NCI-H748 treated with DMSO at 0.1 percent for 48 hours (cell line): ENCODE measurements around the gene MARK3.

ENCODE experiments used
- DNase-seq: peaks from one replicate; lab custom pipeline; 2025; lab: John Stamatoyannopoulos, UW

MARK3 gene

DNA sequence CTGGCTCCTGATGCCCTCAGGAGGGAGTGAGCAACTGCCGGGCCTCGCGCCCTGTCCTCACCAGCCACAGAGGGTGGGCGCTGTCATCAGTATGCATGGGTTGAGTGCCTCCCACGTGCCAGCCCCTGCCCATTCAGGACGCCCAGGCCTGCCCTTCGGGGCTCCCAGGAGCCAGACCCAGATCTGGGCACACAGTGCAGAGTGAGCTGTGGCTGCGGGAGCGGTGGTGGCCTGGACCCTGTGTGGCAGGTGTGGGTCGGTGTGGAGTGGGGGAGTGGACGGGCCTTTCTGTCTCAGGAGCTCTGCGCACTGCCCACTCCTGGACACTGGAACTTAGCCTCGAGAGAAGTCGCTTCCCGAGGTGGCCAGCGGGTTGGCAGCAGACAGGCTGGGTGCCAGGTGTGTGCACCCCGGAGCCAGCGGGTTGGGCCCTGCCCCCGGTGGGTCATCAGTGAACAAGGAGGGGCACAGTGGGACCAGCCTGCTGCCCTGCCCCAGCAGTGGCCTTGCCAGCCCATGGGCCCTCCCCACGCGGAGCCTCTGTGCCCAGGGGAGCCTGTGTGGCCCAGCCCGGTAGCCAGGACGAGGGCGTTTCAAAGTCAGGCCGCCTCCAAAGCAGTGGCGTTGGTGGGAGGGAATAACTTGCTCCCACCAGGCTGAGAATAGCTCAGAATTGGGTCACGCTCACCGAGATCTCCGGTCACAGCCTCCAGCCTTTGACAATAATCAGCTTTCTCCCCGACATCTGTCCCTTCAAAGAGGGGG is 153.3 kb downstream of the MARK3 start:
- DNase-seq: no peak

- DNase-seq: no peak
Observed at GRCh38 chr14:103539056-103539825, 154.0 kb downstream of the MARK3 start.

DNA sequence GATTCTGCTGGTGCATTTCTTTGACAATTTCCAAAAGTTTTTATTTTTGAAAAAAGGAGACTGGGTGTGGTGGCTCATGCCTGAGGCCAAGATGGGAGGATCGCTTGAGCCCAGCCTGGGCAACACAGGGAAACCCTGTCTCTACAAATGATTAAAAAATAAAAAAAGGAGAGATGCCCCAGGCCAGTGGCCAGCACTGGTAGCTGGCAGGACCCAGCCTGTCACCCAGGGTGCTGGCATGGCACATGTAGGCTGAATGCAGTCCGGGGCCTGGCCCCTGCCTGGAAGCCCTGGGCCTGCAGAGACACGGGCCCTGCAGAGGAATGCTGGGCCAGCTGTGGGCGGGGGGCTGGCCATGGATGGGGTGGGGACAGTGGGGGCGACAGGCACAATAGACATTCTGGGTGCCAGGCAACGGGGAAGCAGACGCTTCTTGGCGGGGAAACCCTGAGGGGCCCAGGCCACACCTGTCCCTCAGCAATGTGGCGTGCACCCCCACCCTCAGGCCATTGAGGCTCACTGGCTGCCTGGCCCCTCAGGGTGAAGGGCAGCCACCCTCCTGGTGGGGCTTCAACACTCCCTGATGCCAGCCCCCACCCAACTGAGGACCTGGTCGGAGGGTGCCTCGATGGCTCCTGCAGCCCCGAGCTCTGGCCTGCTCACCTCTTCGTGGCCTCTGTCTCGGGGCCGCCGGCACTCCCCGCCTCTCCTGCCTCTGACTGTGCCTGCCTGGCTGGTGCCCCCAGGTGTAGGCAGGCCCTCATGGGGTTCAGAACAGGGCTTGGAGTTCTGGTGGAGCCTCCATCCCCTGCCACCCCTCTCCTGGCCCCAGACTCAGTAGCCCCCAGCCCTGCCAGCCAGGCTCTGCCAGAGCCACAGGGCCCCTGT is 155.8 kb downstream of the MARK3 start:
- no peak for DNase-seq

- no peak for DNase-seq
Observed at GRCh38 chr14:103541709-103542604, 156.7 kb downstream of the MARK3 start.

GRCh38 chr14:103542605-103543088 is 157.4 kb downstream of the MARK3 start:
- no peak for DNase-seq

DNA sequence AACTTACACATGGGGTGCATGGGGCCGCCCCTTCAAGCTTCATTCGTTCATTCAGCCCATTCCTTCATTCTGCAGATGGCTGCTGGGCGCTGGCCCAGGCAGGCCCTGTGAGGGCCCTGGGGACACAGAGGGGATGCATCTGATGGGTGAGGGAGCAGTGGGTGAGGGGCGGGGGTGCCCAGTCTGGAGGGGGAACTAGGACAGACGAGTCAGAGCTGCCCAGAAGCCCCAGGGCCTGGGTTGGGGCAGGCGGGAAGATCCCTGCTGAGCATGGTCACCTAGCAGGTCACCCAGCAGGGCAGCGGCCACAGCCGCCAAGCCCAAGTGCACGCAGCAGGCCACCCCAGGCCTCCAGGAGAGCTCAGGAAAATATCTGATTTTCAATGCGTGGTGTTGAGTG is 157.9 kb downstream of the MARK3 start:
- no peak for DNase-seq

DNA sequence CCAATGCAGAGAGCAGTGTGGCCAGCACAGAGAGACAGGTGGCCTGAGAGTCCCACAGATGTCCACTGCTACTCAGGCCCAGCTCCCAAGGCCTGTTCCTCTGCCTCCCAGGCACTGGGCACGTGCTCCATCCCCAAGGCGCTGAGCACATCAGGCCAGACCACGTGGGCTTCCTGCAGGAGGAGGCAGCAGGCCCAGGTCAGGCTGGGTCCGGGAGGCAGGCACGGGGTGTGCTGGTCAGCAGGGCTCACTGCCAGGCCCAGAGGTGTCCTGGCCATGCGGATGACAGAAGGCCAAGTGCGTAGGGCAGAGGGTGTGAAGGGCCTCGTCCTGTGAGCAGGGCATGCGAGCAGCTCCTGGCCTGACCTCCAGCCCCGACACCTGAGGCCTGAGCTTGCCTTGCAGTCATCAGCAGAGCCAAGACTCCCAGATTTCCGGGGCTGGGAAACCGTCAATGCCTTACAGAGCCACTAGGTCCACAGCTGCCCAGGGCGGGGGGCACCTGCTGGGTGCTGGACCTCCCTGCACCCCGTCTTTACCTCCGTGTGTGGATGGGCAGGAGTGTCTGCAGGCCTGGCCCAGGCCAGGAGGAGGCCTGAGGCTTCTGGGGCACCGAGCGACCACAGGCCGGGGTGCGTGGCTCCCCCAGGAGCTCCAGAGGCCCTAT is 158.6 kb downstream of the MARK3 start:
- DNase-seq: no peak

DNA sequence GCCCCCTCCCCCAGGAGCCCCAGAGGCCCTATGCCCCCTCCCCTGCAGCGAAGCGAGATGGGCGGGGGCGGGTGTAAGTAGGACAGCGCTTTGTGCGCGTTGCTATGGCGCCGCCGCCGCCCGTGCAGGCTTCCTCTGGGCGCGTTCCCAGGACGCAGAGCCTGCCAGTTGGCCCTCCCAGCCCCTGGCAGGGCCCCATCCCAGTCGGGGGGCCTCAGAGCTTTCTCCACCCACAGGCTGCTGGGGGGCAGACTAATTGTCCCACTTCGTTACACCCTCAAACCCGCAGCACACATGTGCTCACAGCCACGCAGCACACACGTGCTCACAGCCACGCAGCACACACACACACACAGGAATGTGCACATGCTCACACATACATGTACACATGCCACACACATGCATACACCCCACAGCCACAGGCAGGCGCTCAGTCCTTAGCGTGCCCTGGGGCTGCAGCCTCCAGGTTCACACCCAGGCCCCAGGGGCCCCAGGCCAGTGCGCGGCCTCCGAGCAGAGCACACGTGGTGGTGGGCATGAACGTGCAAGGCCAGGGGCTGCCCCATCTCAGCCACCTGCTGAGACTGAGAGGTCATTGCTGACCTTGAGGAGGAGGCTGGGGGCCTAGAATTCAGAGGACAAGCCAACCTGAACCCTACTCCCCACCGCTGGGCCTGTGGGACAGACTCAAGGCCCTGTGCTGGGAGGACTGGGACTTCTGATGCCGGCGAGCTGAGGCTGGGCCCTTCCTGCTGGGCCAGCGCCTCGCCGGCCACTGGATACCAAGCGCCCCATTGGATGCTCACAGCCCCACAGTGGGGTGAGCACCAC is 159.4 kb downstream of the MARK3 start:
- DNase-seq: no peak

DNA sequence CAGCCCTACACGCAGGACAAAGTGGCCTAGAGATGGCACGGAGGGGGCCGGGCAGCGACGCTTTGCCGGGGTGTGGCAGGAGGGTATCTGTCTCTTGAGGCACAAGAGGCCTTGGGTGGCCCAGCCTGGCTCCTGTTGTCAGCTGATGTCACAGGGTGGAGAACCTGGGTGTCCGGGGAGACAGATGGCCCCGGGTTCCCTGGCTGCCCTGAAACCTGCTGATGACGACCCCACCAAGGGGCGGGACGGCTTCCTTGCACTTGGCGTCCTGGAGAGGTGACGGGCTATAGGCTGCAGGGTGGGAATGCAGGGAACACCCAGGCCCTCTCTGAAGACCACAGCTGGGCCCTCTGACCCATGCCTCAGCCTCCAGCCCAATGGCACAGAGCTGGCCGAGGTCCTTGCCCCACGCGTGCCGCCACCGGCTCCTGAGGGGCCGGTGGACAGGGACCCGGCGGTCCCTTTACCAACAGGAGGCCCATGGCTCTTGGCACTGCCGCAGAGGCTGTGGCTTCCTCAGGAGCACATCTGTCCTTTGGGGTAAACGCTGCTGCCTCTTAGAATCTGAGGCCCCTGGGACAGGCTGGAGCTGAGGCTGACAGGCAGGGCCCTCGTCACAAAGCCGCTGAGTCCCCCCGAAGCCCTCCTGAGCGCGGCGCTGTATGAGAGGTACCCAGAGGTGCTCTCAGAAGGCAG is 160.2 kb downstream of the MARK3 start:
- no peak for DNase-seq

- DNase-seq: no peak
Observed at GRCh38 chr14:103545915-103546651, 160.9 kb downstream of the MARK3 start.

GRCh38 chr14:103546652-103547454 is 161.6 kb downstream of the MARK3 start:
- peak; percentile 24 for DNase-seq

- DNase-seq: no peak
Observed at GRCh38 chr14:103547455-103547940, 162.3 kb downstream of the MARK3 start.

DNA sequence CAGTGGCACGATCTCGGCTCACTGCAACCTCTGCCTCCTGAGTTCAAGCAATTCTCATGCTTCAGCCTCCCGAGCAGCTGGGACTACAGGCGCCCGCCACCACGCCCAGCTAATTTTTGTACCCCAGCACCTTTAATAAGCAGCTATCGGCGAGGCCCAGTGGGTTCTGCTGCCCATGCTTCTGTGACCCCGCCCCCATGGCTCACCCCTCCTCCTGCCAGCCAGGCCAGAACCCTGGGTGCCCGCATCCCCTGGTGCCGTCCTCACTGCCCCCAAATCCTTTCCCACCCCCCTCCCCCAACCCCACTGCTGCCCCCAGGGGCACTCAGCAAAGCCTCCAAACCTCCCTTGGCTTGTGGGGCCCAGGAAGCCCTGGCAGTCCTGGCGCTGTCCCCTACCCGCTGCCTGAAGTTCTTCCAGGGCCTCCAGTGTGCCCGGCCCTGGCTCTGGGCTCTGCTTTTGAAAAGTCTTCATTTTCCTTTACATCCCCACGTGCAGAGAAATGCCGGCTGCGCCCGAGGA is 162.8 kb downstream of the MARK3 start:
- DNase-seq: no peak

- DNase-seq: no peak
Observed at GRCh38 chr14:103548463-103549351, 163.5 kb downstream of the MARK3 start.

- no peak for DNase-seq
Observed at GRCh38 chr14:103549361-103550311, 164.4 kb downstream of the MARK3 start.
